Mucosa of gallbladder (tissue), 1 donor: ENCODE data around the gene FCGR1A. TPM values are rescaled to one million over a fixed set of nuclear protein-coding genes. Genes with fewer than 3 reads are reported as not detected.
"Not testable (repeated sequence)": the region's sequence is repeated elsewhere in the genome, so short reads cannot be mapped to it uniquely, and the experiment has no call there.

ENCODE experiments used
- DNase-seq: peaks from one replicate; pipeline ENCODE4 v3.0.0-alpha.2; 2020; ENCODE audit warnings: low spot score
- total RNA-seq: library from RNA; stranded (reverse); gene quantifications from one replicate; pipeline ENCODE4 v1.2.1, GENCODE V29; 2021
- donor health status: DM: no; HTN: no; CAD: no.

The FCGR1A gene
- total RNA-seq, 1 donor from 2014 or later, result 13.2 TPM

- DNase-seq, result not testable (repeated sequence)
These were observed 5.4 kb upstream of the FCGR1A start for GRCh38 chr1:149777084-149777483.

GRCh38 chr1:149778313-149778712, 4.2 kb upstream of the FCGR1A start:
- DNase-seq, result not testable (repeated sequence)

- DNase-seq, result not testable (repeated sequence)
These were observed 995 bp upstream of the FCGR1A start for GRCh38 chr1:149781413-149781984.

GRCh38 chr1:149783289-149783688, 795 bp downstream of the FCGR1A start:
- DNase-seq, result not testable (repeated sequence)

- not testable (repeated sequence) for DNase-seq
These were observed 1.4 kb downstream of the FCGR1A start for GRCh38 chr1:149783868-149784267.

GRCh38 chr1:149787688-149788451, 5.4 kb downstream of the FCGR1A start:
- not testable (repeated sequence) for DNase-seq

- DNase-seq, result peak; percentile 39
These were observed 10.0 kb downstream of the FCGR1A start for GRCh38 chr1:149792502-149792901.

- DNase-seq, result peak; percentile 63
These were observed 10.5 kb downstream of the FCGR1A start for GRCh38 chr1:149792912-149793515.

GRCh38 chr1:149793885-149794284, 11.4 kb downstream of the FCGR1A start:
- not testable (repeated sequence) for DNase-seq

- not testable (repeated sequence) for DNase-seq
These were observed 19.1 kb downstream of the FCGR1A start for GRCh38 chr1:149801628-149802027.

- not testable (repeated sequence) for DNase-seq
These were observed 22.1 kb downstream of the FCGR1A start for GRCh38 chr1:149804417-149805080.

- DNase-seq, result not testable (repeated sequence)
These were observed 28.4 kb downstream of the FCGR1A start for GRCh38 chr1:149810697-149811405.

GRCh38 chr1:149811514-149811889, 29.0 kb downstream of the FCGR1A start:
- DNase-seq, result not testable (repeated sequence)

GRCh38 chr1:149811890-149812829, 29.7 kb downstream of the FCGR1A start:
- DNase-seq, result peak; percentile 94

GRCh38 chr1:149812893-149813801, 30.7 kb downstream of the FCGR1A start:
- DNase-seq, result peak; percentile 85

GRCh38 chr1:149820387-149820786, 37.9 kb downstream of the FCGR1A start:
- DNase-seq, result not testable (repeated sequence)

- not testable (repeated sequence) for DNase-seq
These were observed 44.1 kb downstream of the FCGR1A start for GRCh38 chr1:149826555-149826954.

GRCh38 chr1:149831764-149832315, 49.3 kb downstream of the FCGR1A start:
- not testable (repeated sequence) for DNase-seq
